WI38 (cell line): Measurements from ENCODE around the gene CPNE7.

ENCODE experiments used
- H3K4me3 ChIP-seq: 2 replicates; pipeline ENCODE4 v1.5.1; 2011; ENCODE audit warnings: low read depth, mild to moderate bottlenecking, control low read depth, low read length
- TF ChIP-seq, protein P1 (sequence below): IDR thresholded peaks from 2 replicates; pipeline ENCODE4 v1.5.1; 2012; ENCODE audit warnings: low read depth, mild to moderate bottlenecking, control low read depth, low read length

The CPNE7 gene

DNA sequence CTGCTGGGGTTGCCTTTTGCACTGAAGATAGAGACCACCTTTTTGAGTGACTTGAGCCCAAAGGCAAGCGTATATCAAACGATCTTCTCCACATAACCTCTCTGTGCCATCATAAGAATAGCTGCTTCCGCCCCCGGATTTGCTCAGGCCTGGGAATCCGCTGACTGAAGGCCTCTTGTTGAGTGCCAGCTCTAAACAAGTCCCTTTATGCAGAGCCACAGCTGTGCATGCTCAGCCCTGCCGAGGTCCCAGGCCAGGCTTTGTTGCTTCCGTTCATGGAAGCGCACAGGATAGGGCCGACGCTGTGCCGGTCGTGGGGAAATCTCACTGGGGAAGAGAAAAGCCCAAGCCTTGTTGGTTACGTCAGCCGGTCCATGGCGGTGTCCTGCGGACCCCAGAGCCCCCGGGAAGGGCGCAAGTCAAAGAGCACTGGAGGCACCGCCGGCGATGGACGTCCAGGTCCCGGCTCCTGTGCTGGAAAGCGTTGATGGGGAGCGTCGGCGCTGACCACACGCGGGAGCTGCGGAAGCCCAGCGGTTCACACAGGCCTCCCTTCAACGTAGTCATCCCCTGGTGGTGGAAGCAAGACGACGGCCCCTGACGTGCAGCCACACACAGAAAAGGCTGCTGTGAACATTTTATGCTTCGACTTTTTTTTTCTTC is 38.5 kb upstream of the CPNE7 start:
- no peak overlapping the region for H3K4me3 ChIP-seq
- TF ChIP-seq, protein P1, sequence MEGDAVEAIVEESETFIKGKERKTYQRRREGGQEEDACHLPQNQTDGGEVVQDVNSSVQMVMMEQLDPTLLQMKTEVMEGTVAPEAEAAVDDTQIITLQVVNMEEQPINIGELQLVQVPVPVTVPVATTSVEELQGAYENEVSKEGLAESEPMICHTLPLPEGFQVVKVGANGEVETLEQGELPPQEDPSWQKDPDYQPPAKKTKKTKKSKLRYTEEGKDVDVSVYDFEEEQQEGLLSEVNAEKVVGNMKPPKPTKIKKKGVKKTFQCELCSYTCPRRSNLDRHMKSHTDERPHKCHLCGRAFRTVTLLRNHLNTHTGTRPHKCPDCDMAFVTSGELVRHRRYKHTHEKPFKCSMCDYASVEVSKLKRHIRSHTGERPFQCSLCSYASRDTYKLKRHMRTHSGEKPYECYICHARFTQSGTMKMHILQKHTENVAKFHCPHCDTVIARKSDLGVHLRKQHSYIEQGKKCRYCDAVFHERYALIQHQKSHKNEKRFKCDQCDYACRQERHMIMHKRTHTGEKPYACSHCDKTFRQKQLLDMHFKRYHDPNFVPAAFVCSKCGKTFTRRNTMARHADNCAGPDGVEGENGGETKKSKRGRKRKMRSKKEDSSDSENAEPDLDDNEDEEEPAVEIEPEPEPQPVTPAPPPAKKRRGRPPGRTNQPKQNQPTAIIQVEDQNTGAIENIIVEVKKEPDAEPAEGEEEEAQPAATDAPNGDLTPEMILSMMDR, result no peak

DNA sequence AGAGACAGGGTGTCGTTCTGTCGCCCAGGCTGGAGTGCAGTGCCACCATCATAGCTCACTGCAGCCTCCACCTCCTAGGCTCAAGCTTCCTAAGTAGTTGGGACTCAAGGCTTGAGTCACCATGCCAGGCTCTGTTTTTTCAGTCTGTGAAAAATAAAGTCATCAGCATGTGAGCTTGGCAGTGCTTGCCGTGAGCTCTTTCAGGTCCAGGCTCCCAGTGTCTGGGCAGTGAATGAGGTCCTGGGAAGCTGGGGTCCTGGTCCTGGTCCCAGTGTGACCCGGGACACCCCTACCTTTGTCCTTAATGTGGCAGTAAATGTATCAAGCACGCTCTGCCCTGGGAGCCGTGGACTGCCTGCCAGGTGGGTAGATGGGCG is 38.0 kb upstream of the CPNE7 start:
- TF ChIP-seq, protein P1, result no peak
- no peak overlapping the region for H3K4me3 ChIP-seq

DNA sequence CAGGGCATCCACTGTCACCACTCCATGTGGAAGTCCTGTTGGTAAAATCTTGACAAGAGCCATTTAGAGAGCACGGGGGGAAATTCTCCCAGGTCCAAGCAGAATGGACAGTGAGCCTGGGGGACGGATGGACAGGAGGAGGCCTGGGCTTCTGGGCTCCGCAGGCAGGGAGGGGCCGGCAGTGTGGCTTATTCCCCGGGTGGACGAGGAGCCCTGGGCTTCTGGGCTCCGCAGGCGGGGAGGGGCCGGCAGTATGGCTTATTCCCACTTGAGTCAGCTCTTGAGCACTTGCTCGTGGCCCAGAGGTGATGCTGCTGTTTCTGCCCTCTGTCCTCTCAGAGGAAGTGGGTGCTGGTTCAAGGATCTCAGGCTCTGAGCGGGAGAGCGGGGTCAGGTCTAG is 37.3 kb upstream of the CPNE7 start:
- H3K4me3 ChIP-seq, result no peak overlapping the region
- TF ChIP-seq, protein P1, result no peak

DNA sequence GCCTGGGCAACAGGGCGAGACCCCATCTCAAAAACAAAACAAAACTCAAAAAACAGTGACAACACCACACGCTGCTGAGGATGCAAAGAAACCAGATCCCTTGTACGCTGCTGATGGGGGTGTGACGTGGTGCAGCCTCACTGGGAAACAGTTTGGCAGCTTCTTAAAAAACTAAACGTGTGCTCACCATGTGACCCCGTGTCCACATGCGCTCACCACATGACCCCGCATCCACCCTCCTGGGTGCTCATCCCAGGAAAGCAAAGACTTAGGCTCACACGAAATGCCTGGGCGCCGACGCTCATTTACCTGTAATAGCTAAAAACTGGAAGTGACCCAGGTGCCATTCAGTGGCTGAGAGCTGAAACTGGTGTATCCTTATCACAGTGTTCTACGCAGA is 35.0 kb upstream of the CPNE7 start:
- H3K4me3 ChIP-seq, result no peak overlapping the region
- TF ChIP-seq, protein P1, result no peak

DNA sequence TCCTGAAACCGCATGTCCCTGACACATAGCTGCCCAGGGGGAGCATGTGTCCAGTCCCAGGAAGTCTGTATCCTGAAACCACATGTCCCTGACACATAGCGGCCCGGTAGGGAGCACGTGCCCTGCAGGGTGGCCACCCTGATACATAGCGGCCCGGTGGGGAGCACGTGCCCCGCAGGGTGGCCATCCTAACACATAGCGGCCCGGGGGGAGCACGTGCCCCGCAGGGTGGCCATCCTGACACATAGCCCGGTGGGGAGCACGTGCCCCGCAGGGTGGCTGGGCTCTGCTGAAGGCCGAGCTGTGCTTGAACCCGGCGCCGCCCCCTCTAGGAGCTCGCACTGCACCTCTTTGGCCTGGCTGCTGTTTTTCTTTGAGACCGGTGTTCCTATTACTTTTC is 33.8 kb upstream of the CPNE7 start:
- TF ChIP-seq, protein P1, result no peak
- H3K4me3 ChIP-seq, result no peak overlapping the region

DNA sequence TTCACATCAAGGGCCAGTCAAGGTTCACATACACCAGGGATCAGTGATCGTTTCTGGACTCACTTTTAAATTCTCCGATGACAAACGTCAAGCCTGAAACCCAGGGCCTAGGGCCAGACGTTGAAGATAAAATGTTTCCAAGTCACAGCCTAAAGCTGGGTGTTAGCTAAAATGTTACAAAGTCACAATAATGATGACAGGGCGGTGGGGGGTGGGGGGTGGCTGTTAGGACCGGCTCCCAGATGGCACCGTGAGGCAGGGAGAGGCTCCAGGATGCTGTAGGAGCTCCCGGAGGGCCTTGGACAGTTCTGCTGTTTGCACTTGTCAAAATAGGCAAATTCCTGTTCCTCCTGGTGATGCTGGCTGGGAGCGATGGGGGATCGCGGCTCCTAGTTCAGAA is 31.4 kb upstream of the CPNE7 start:
- TF ChIP-seq, protein P1, result no peak
- H3K4me3 ChIP-seq, result no peak overlapping the region

DNA sequence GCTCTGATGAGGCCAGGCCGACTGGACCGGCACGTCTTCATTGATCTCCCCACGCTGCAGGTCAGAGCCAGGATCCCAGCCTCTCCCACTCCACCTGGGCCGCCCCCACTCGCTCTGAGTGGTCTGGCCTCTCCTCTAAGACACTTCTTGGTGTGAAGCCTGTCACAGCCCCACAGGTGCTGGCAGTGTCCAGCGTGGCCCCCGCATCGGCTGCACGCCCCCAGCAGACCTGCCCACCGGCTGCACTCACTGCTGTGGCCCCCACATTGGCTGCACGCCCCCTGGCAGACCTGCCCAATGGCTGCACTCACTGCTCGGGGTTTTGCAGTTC is 30.9 kb upstream of the CPNE7 start:
- TF ChIP-seq, protein P1, result no peak
- H3K4me3 ChIP-seq, result no peak overlapping the region
